Measurements from ENCODE around the gene POLR3A. TPM values are rescaled to one million over a fixed set of nuclear protein-coding genes. Genes with fewer than 3 reads are reported as not detected.

Gene POLR3A
- total RNA-seq, 4 donors from 2014 or later: 10.0 to 19.4 (median 14.6) TPM

GRCh38 chr10:78045856-78046255, 16.5 kb upstream of the POLR3A start:
- Histone ChIP-seq H3K36me3 (no peaks in the 10 kb centered on the region), H3K4me1 (peaks cover 0 to 3% of the 10 kb centered on the region in 2 donors), H3K27me3 (no peaks in the 10 kb centered on the region), H3K9me3 (no peaks in the 10 kb centered on the region), H3K4me3 (no peak overlapping the region), H3K27ac (no peak overlapping the region)
- intact Hi-C loops (cut with DNase I; ENCODE audit: low total_unique reads): no loop called here
- DNase-seq: no peak
- TF ChIP-seq POLR2A (IDR thresholded peaks at IDR 0.05) (no peak), CTCF (IDR thresholded peaks at IDR 0.05) (no peak)

GRCh38 chr10:78045237-78045636, 15.9 kb upstream of the POLR3A start:
- intact Hi-C loops (cut with DNase I; ENCODE audit: low total_unique reads): no loop called here
- no peak for DNase-seq

GRCh38 chr10:78044699-78045098, 15.4 kb upstream of the POLR3A start:
- H3K27me3 ChIP-seq: no peaks in the 10 kb centered on the region
- H3K27ac ChIP-seq: no peak overlapping the region
- peaks cover 0 to 3% of the 10 kb centered on the region in 2 donors for H3K4me1 ChIP-seq
- TF ChIP-seq POLR2A (IDR thresholded peaks at IDR 0.05): no peak
- no peak for TF ChIP-seq CTCF (IDR thresholded peaks at IDR 0.05)
- intact Hi-C loops (cut with DNase I; ENCODE audit: low total_unique reads): no loop called here
- no peaks in the 10 kb centered on the region for H3K9me3 ChIP-seq
- no peak for DNase-seq
- no peak overlapping the region for H3K4me3 ChIP-seq
- no peaks in the 10 kb centered on the region for H3K36me3 ChIP-seq

More at GRCh38 chr10:78045237-78045636, 15.9 kb upstream of the POLR3A start:
- Histone ChIP-seq H3K4me3 (no peak overlapping the region), H3K27me3 (no peaks in the 10 kb centered on the region), H3K36me3 (no peaks in the 10 kb centered on the region), H3K9me3 (no peaks in the 10 kb centered on the region), H3K27ac (no peak overlapping the region), H3K4me1 (peaks cover 0 to 3% of the 10 kb centered on the region in 2 donors)
- TF ChIP-seq POLR2A (IDR thresholded peaks at IDR 0.05): no peak
- no peak for TF ChIP-seq CTCF (IDR thresholded peaks at IDR 0.05)

GRCh38 chr10:78044179-78044578, 14.9 kb upstream of the POLR3A start:
- H3K9me3 ChIP-seq: no peaks in the 10 kb centered on the region
- TF ChIP-seq CTCF (IDR thresholded peaks at IDR 0.05) (no peak), POLR2A (IDR thresholded peaks at IDR 0.05) (no peak)
- no peak overlapping the region for H3K27ac ChIP-seq
- H3K27me3 ChIP-seq: no peaks in the 10 kb centered on the region
- no peak overlapping the region for H3K4me3 ChIP-seq
- peaks cover 0 to 3% of the 10 kb centered on the region in 2 donors for H3K4me1 ChIP-seq
- intact Hi-C loops (cut with DNase I; ENCODE audit: low total_unique reads): no loop called here
- DNase-seq: no peak
- H3K36me3 ChIP-seq: no peaks in the 10 kb centered on the region

- Histone ChIP-seq H3K36me3 (no peaks in the 10 kb centered on the region), H3K4me1 (peaks cover 0 to 3% of the 10 kb centered on the region in 2 donors), H3K27me3 (no peaks in the 10 kb centered on the region), H3K4me3 (no peak overlapping the region), H3K9me3 (no peaks in the 10 kb centered on the region), H3K27ac (no peak overlapping the region)
- TF ChIP-seq POLR2A (IDR thresholded peaks at IDR 0.05) (no peak), CTCF (IDR thresholded peaks at IDR 0.05) (no peak)
- intact Hi-C loops (cut with DNase I; ENCODE audit: low total_unique reads): no loop called here
- DNase-seq: no peak
These were observed 13.4 kb upstream of the POLR3A start for GRCh38 chr10:78042752-78043104.
